Measurements from ENCODE around the gene SFTPA2. TPM values are rescaled to one million over a fixed set of nuclear protein-coding genes. Genes with fewer than 3 reads are reported as not detected.

The SFTPA2 gene
- total RNA-seq, 1 donor from 2014 or later: not detected

- no peaks in the 10 kb centered on the region for H3K9me3 ChIP-seq (ENCODE audit: low read depth)
- no peak overlapping the region for H2AFZ ChIP-seq (replicated peaks)
- H3F3A ChIP-seq (ENCODE audit: low read depth): no peaks in the 10 kb centered on the region
- Mint-ChIP-seq H3K36me3 (no peaks in the 10 kb centered on the region), H3K4me3 (no peak overlapping the region), H3K9me3 (peaks cover 6% of the 10 kb centered on the region), H3K27me3 (ENCODE audit: insufficient read depth, low read depth) (peaks cover 2% of the 10 kb centered on the region), H3K27ac (no peak overlapping the region), H3K4me1 (peaks cover 8% of the 10 kb centered on the region)
- H3K9ac ChIP-seq: no peak overlapping the region
- H3K27ac ChIP-seq: no peak overlapping the region
- H3K36me3 ChIP-seq: no peaks in the 10 kb centered on the region
- H4K20me1 ChIP-seq (ENCODE audit: low read depth): no peaks in the 10 kb centered on the region
- no peak overlapping the region for H3K4me2 ChIP-seq
- DNase-seq (ENCODE audit: low spot score): no peak
- H3K27me3 ChIP-seq: peaks cover 28% of the 10 kb centered on the region
- H3K4me3 ChIP-seq: no peak overlapping the region
- no peak for TF ChIP-seq CTCF (IDR thresholded peaks at IDR 0.05)
- no peak for TF ChIP-seq EZH2phosphoT487 (IDR thresholded peaks at IDR 0.05)
- TF ChIP-seq EZH2 (IDR thresholded peaks at IDR 0.05): no peak
- H3K79me2 ChIP-seq (ENCODE audit: low read depth): no peaks in the 10 kb centered on the region
- peaks cover 4% of the 10 kb centered on the region for H3K4me1 ChIP-seq
Measured at GRCh38 chr10:79507440-79508167, 52.6 kb downstream of the SFTPA2 start.

Small RNAs within 50 kb of the gene (small RNA-seq; reads per million reads assigned to genes)
- gene BX248123.2: not detected
- gene RPS12P18: not detected

Other genes starting within 250 kb of the SFTPA2 start
- 27.1 and 27.8 TPM in 2 replicates for gene PPIF, start 212.9 kb downstream of the SFTPA2 start, total RNA-seq (ENCODE audit: low replicate concordance)
- 5.9 and 10.7 TPM in 2 replicates for gene ZCCHC24, start 114.8 kb downstream of the SFTPA2 start, total RNA-seq (ENCODE audit: low replicate concordance)
- gene EIF5AL1, start 47.9 kb downstream of the SFTPA2 start, total RNA-seq (ENCODE audit: low replicate concordance): 0.24 and 0.31 TPM in 2 replicates
- gene SFTPA1, start 50.5 kb upstream of the SFTPA2 start, total RNA-seq (ENCODE audit: low replicate concordance): not detected in 2 replicates
- gene NUTM2B, start 142.8 kb upstream of the SFTPA2 start, total RNA-seq (ENCODE audit: low replicate concordance): 0.41 and 0.43 TPM in 2 replicates

All from neural progenitor cell (in vitro differentiated cells).